GM23338 (cell line): Measurements from ENCODE around the gene ABCC3. TPM values are rescaled to one million over a fixed set of nuclear protein-coding genes. Genes with fewer than 3 reads are reported as not detected.
A peak's percentile ranks its signal among the peaks of the same experiment; 100 is the strongest.

ENCODE experiments used
- ATAC-seq: fragments of 200-7000 bp; cut with Tn5 transposase; 3 replicates; pipeline ENCODE4 v1.9.1; 2020
- DNase-seq: peaks from one replicate; pipeline ENCODE4 v3.0.0-alpha.2; 2015; ENCODE audit warnings: low spot score
- H2AFZ ChIP-seq: fragments of 200-600 bp; sonication (generic); 2 replicates; pipeline ENCODE4 v1.8.0; 2016; ENCODE audit warnings: antibody characterized with exemption, mild to moderate bottlenecking, moderate library complexity
- H3F3A ChIP-seq: fragments of 200-600 bp; sonication (generic); replicated peaks from 2 replicates; pipeline ENCODE4 v1.8.0; 2017; ENCODE audit warnings: antibody characterized with exemption, mixed run types, low read depth
- H3K27ac ChIP-seq: fragments of 200-600 bp; sonication (generic); 2 replicates; pipeline ENCODE4 v1.6.1; 2016; ENCODE audit warnings: low read depth
- H3K27me3 ChIP-seq: fragments of 200-600 bp; sonication (generic); 2 replicates; pipeline ENCODE4 v1.8.0; 2016; ENCODE audit warnings: mild to moderate bottlenecking, mixed run types, moderate library complexity; ENCODE audit not compliant: insufficient read depth
- H3K36me3 ChIP-seq: fragments of 200-600 bp; sonication (generic); 2 replicates; pipeline ENCODE4 v1.8.0; 2016; ENCODE audit warnings: mild to moderate bottlenecking; ENCODE audit not compliant: insufficient read depth
- H3K4me1 ChIP-seq: fragments of 200-600 bp; sonication (generic); 2 replicates; pipeline ENCODE4 v1.8.0; 2016; ENCODE audit warnings: mild to moderate bottlenecking, moderate library complexity; ENCODE audit not compliant: insufficient read depth
- H3K4me2 ChIP-seq: fragments of 200-600 bp; sonication (generic); 2 replicates; pipeline ENCODE4 v1.7.1; 2017; ENCODE audit warnings: mixed run types
- H3K4me3 ChIP-seq: fragments of 200-600 bp; sonication (generic); 2 replicates; pipeline ENCODE4 v1.6.1; 2016; ENCODE audit warnings: mixed run types
- H3K79me2 ChIP-seq: fragments of 200-600 bp; sonication (generic); replicated peaks from 2 replicates; pipeline ENCODE4 v1.8.0; 2017; ENCODE audit warnings: mild to moderate bottlenecking; ENCODE audit not compliant: insufficient read depth
- H3K9me2 ChIP-seq: fragments of 200-600 bp; sonication (generic); 2 replicates; pipeline ENCODE4 v1.8.0; 2017; ENCODE audit not compliant: insufficient read depth
- H4K20me1 ChIP-seq: fragments of 200-600 bp; sonication (generic); replicated peaks from 2 replicates; pipeline ENCODE4 v1.8.0; 2017; ENCODE audit warnings: mild to moderate bottlenecking; ENCODE audit not compliant: insufficient read depth
- H3K27ac Mint-ChIP-seq: 2 replicates; pipeline ENCODE4 v1.8.0; 2020; ENCODE audit warnings: inconsistent platforms, mild to moderate bottlenecking, moderate library complexity, mixed read lengths
- H3K27me3 Mint-ChIP-seq: 3 replicates; pipeline ENCODE4 v1.8.0; 2022; ENCODE audit warnings: low read depth, mild to moderate bottlenecking, moderate library complexity, mixed read lengths, inconsistent platforms; ENCODE audit not compliant: insufficient read depth, poor library complexity
- H3K36me3 Mint-ChIP-seq: 3 replicates; pipeline ENCODE4 v1.8.0; 2021; ENCODE audit warnings: low read depth, mild to moderate bottlenecking, inconsistent platforms, moderate library complexity, mixed read lengths
- H3K4me1 Mint-ChIP-seq: 3 replicates; pipeline ENCODE4 v1.8.0; 2020; ENCODE audit warnings: mild to moderate bottlenecking, inconsistent platforms, mixed read lengths
- H3K4me3 Mint-ChIP-seq: 3 replicates; pipeline ENCODE4 v1.8.0; 2021; ENCODE audit warnings: moderate library complexity, mild to moderate bottlenecking, inconsistent platforms, mixed read lengths
- H3K9me3 Mint-ChIP-seq: 3 replicates; pipeline ENCODE4 v1.8.0; 2020; ENCODE audit warnings: moderate library complexity, mild to moderate bottlenecking, inconsistent platforms, mixed read lengths
- CREB1 ChIP-seq: fragments of 250-450 bp; sonication (Bioruptor Pico); IDR thresholded peaks from 2 replicates; pipeline ENCODE4 v1.5.0; 2020; ENCODE audit warnings: low read depth, mild to moderate bottlenecking, moderate library complexity
- CTCF ChIP-seq, 2 experiments: fragments of 200-600 bp in 1 of 2; sonication (generic) in 1 of 2; conservative IDR thresholded peaks; 2 replicates each; pipeline versions ENCODE4 v1.5.1 to v1.6.1; 2016 to 2017; ENCODE audit warnings: antibody characterized with exemption in 2 of 2, low read depth in 2 of 2, mild to moderate bottlenecking in 2 of 2, moderate library complexity in 1 of 2
- ETS1 ChIP-seq: IDR thresholded peaks from 2 replicates; pipeline ENCODE4 v1.6.1; 2016; ENCODE audit warnings: antibody characterized with exemption
- EZH2 ChIP-seq: fragments of 200-600 bp; sonication (generic); IDR thresholded peaks from one replicate; pipeline ENCODE4 v1.8.0; 2017; ENCODE audit warnings: antibody characterized with exemption, mild to moderate bottlenecking, low read depth; ENCODE audit not compliant: unreplicated experiment
- EZH2phosphoT487 ChIP-seq: fragments of 200-600 bp; sonication (generic); IDR thresholded peaks from one replicate; pipeline ENCODE4 v1.8.1; 2018; ENCODE audit warnings: antibody characterized with exemption; ENCODE audit not compliant: unreplicated experiment
- NANOG ChIP-seq: IDR thresholded peaks from 2 replicates; pipeline ENCODE4 v1.6.1; 2016; ENCODE audit warnings: antibody characterized with exemption, borderline replicate concordance
- POLR2AphosphoS5 ChIP-seq: IDR thresholded peaks from 2 replicates; pipeline ENCODE4 v1.6.1; 2016; ENCODE audit warnings: antibody characterized with exemption, low read depth
- STAT1 ChIP-seq: IDR thresholded peaks from one replicate; pipeline ENCODE4 v1.6.1; 2016; ENCODE audit warnings: antibody characterized with exemption; ENCODE audit not compliant: unreplicated experiment
- ZNF331 ChIP-seq: fragments of 250-450 bp; sonication (Bioruptor Pico); IDR thresholded peaks from 2 replicates; pipeline ENCODE4 v1.5.0; 2020; ENCODE audit warnings: low read depth, mild to moderate bottlenecking, moderate library complexity
- polyA plus RNA-seq: library from polyadenylated mRNA; unstranded; fragments of >200 nt; fragmentation: Nextera tagmentation; extraction: Ambion mirVana; gene quantifications from 2 replicates; pipeline ENCODE4 v1.2.1, GENCODE V29; 2016
- total RNA-seq: library from RNA; depleted of rRNA; stranded (reverse); fragments of >200 nt; shearing (Covaris generic); gene quantifications from 2 replicates; pipeline ENCODE4 v1.2.3, GENCODE V29; 2014
- TF ChIP-seq, protein P1 (sequence below): fragments of 250-450 bp; sonication (Bioruptor Pico); IDR thresholded peaks from 2 replicates; pipeline ENCODE4 v1.5.0; 2020; ENCODE audit warnings: mild to moderate bottlenecking, moderate library complexity

Gene ABCC3
- total and polyA plus RNA-seq, 2 experiments from 2014 or later: not detected

GRCh38 chr17:50603340-50603739 is 31.3 kb upstream of the ABCC3 start:
- no peaks in the 10 kb centered on the region; the same call in 2 of the 3 replicates for H3K9me3 Mint-ChIP-seq
- ATAC-seq: peak; percentile 82
- peak; percentile 72 for DNase-seq
- Histone ChIP-seq H3K27me3 (no peaks in the 10 kb centered on the region), H3K4me1 (no peaks in the 10 kb centered on the region), H3K27ac (no peak overlapping the region), H3K9me2 (no peaks in the 10 kb centered on the region), H3F3A (no peaks in the 10 kb centered on the region), H3K4me3 (no peak overlapping the region), H2AFZ (no peak overlapping the region), H3K4me2 (no peak overlapping the region), H4K20me1 (no peaks in the 10 kb centered on the region), H3K79me2 (no peaks in the 10 kb centered on the region), H3K36me3 (no peaks in the 10 kb centered on the region)
- no peak overlapping the region for H3K27ac Mint-ChIP-seq
- H3K27me3 Mint-ChIP-seq: peaks cover 18% of the 10 kb centered on the region
- peaks cover 24% of the 10 kb centered on the region for H3K4me1 Mint-ChIP-seq
- TF ChIP-seq EZH2: no peak
- peak; percentile 21 to 34; a peak in 1 of 4 replicates for TF ChIP-seq CTCF (conservative IDR thresholded peaks at IDR 0.05; ENCODE audit: low read depth in 2 of 2)
- no peak for TF ChIP-seq ETS1
- no peak overlapping the region for H3K4me3 Mint-ChIP-seq
- H3K36me3 Mint-ChIP-seq: no peaks in the 10 kb centered on the region

DNA sequence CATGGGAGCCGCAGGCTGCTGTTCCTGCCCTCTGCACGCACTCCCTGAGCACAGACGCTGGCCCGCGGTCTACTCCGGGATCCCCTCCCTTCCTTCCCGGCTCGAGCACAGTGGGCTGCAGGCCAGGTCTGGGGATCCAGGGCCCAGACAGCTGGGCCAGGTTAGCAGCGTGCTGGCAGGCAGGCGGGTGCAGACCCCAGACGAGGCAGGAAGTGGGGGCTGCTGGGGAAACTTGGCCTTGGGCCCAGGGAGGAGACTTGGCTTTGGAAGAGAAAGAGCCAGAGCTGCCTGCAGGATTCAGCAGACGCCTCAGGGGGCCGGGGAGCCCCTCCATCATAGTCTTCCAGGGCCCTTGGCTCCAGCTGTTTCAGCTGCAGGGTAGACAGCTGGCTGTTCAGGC is 30.2 kb upstream of the ABCC3 start:
- H3K36me3 ChIP-seq: no peaks in the 10 kb centered on the region
- no peak overlapping the region for H3K4me3 Mint-ChIP-seq
- H3K4me2 ChIP-seq: no peak overlapping the region
- no peaks in the 10 kb centered on the region for H3K27me3 ChIP-seq
- H3K9me2 ChIP-seq: no peaks in the 10 kb centered on the region
- no peaks in the 10 kb centered on the region for H3K79me2 ChIP-seq
- H4K20me1 ChIP-seq: no peaks in the 10 kb centered on the region
- H3K4me3 ChIP-seq: no peak overlapping the region
- H3K4me1 ChIP-seq: peaks cover 4% of the 10 kb centered on the region; the same call in 1 of the 2 replicates
- H3F3A ChIP-seq: no peaks in the 10 kb centered on the region
- ATAC-seq (peak; percentile 79), DNase-seq (peak; percentile 62)
- no peak overlapping the region for H3K27ac ChIP-seq
- peaks cover 18% of the 10 kb centered on the region for H3K27me3 Mint-ChIP-seq
- no peak overlapping the region for H3K27ac Mint-ChIP-seq
- H3K4me1 Mint-ChIP-seq: peaks cover 32% of the 10 kb centered on the region
- H2AFZ ChIP-seq: no peak overlapping the region
- H3K9me3 Mint-ChIP-seq: no peaks in the 10 kb centered on the region; the same call in 2 of the 3 replicates
- no peaks in the 10 kb centered on the region; the same call in 2 of the 3 replicates for H3K36me3 Mint-ChIP-seq
- TF ChIP-seq STAT1 (no peak), EZH2phosphoT487 (no peak), CREB1 (CRISPR knock-in tag) (no peak), POLR2AphosphoS5 (no peak), ZNF331 (CRISPR knock-in tag) (no peak), NANOG (no peak), ETS1 (no peak)
- TF ChIP-seq, protein P1, sequence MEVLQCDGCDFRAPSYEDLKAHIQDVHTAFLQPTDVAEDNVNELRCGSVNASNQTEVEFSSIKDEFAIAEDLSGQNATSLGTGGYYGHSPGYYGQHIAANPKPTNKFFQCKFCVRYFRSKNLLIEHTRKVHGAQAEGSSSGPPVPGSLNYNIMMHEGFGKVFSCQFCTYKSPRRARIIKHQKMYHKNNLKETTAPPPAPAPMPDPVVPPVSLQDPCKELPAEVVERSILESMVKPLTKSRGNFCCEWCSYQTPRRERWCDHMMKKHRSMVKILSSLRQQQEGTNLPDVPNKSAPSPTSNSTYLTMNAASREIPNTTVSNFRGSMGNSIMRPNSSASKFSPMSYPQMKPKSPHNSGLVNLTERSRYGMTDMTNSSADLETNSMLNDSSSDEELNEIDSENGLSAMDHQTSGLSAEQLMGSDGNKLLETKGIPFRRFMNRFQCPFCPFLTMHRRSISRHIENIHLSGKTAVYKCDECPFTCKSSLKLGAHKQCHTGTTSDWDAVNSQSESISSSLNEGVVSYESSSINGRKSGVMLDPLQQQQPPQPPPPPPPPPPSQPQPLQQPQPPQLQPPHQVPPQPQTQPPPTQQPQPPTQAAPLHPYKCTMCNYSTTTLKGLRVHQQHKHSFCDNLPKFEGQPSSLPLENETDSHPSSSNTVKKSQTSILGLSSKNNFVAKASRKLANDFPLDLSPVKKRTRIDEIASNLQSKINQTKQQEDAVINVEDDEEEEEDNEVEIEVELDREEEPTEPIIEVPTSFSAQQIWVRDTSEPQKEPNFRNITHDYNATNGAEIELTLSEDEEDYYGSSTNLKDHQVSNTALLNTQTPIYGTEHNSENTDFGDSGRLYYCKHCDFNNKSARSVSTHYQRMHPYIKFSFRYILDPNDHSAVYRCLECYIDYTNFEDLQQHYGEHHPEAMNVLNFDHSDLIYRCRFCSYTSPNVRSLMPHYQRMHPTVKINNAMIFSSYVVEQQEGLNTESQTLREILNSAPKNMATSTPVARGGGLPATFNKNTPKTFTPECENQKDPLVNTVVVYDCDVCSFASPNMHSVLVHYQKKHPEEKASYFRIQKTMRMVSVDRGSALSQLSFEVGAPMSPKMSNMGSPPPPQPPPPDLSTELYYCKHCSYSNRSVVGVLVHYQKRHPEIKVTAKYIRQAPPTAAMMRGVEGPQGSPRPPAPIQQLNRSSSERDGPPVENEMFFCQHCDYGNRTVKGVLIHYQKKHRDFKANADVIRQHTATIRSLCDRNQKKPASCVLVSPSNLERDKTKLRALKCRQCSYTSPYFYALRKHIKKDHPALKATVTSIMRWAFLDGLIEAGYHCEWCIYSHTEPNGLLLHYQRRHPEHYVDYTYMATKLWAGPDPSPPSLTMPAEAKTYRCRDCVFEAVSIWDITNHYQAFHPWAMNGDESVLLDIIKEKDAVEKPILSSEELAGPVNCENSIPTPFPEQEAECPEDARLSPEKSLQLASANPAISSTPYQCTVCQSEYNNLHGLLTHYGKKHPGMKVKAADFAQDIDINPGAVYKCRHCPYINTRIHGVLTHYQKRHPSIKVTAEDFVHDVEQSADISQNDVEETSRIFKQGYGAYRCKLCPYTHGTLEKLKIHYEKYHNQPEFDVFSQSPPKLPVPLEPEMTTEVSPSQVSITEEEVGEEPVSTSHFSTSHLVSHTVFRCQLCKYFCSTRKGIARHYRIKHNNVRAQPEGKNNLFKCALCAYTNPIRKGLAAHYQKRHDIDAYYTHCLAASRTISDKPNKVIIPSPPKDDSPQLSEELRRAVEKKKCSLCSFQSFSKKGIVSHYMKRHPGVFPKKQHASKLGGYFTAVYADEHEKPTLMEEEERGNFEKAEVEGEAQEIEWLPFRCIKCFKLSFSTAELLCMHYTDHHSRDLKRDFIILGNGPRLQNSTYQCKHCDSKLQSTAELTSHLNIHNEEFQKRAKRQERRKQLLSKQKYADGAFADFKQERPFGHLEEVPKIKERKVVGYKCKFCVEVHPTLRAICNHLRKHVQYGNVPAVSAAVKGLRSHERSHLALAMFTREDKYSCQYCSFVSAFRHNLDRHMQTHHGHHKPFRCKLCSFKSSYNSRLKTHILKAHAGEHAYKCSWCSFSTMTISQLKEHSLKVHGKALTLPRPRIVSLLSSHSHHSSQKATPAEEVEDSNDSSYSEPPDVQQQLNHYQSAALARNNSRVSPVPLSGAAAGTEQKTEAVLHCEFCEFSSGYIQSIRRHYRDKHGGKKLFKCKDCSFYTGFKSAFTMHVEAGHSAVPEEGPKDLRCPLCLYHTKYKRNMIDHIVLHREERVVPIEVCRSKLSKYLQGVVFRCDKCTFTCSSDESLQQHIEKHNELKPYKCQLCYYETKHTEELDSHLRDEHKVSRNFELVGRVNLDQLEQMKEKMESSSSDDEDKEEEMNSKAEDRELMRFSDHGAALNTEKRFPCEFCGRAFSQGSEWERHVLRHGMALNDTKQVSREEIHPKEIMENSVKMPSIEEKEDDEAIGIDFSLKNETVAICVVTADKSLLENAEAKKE (CRISPR knock-in tag): no peak
